ENCODE results near the gene NDUFB5.

The NDUFB5 gene

DNA sequence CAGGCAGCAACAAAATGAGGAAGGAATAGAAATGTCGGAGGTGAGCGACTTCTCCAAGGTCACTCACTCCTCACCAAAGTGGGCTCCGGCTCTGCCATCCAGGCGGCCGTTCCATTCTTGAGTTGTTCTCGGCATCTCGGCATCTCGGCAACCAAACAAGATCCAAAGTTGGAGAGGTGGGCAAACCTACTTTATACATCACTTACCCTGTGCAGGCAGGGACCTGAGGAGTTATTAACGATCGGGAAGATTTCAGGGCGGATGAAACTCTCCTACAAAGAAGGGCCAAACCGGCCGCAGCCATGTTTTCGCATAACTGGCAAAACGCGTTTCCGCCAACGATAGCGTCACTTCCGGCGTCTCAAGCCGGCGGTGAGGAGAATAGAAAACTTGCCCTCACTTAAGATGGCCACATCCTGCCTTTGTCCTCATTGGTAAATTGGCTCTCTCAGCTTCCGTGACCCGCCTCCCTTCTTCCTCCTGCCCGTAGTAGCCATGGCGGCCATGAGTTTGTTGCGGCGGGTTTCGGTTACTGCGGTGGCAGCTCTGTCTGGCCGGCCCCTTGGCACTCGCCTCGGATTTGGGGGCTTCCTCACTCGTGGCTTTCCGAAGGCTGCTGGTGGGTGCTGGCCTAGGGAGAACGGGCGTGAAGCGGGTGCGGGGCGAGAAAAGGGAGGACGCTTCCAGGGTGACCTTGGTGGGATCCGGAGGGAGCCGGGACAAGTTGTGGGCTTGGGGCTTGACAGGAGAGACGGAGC is at the start of gene NDUFB5, which contains the start of gene MRPL47:
NDUFB5 (plus strand) TSS at position 474 of the 758 bp plus-strand sequence; CDS start at position 496, 22 bp downstream.
MRPL47 (minus strand) TSS at position 318 of the 758 bp plus-strand sequence; CDS start at position 304, 14 bp downstream.
- peak; percentile 98 for DNase-seq

GRCh38 chr3:179558742-179559364 is 45.7 kb upstream of the NDUFB5 start:
- peak; percentile 27 for DNase-seq

GRCh38 chr3:179560791-179561190 is 43.8 kb upstream of the NDUFB5 start:
- DNase-seq = no peak

DNA sequence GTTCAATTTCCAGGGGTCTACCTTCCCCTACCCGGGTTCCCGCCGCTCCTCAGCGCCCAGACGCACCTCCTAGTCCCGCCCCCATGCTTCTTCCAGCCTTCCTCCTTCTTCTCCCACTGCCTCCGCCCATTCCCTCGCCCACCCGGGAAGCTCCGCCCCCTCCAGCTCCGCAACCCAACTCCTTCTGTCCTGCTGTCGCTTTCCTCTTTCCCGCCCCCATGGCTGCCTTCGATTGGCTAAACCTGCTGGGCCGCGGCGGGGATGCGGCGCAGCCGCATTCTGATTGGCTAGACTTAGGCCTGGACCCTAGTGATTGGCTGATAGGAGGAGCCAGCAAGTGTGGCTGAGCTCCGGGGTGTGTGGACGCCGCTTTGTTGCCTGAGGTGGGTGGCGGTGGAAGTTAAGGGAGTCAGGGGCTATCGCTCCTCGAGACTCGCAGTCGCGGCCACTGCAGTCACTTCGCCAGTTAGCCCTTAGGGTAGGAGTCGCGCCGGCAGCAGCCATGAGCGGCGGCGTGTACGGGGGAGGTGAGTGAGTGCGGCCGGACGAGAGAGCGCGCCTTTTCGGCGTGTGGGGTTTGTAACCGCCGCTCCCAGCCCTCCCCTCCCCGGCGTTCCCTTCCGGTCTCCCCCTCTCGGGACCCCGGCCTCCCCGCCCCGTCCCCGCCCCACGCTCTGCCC is 41.9 kb upstream of the NDUFB5 start, which contains the start of gene ACTL6A:
ACTL6A (plus strand) TSS at position 336 of the 680 bp plus-strand sequence; CDS start at position 503, 167 bp downstream.
- DNase-seq = peak; percentile 99

GRCh38 chr3:179563271-179563783 is 41.3 kb upstream of the NDUFB5 start:
- peak; percentile 15 for DNase-seq

DNA sequence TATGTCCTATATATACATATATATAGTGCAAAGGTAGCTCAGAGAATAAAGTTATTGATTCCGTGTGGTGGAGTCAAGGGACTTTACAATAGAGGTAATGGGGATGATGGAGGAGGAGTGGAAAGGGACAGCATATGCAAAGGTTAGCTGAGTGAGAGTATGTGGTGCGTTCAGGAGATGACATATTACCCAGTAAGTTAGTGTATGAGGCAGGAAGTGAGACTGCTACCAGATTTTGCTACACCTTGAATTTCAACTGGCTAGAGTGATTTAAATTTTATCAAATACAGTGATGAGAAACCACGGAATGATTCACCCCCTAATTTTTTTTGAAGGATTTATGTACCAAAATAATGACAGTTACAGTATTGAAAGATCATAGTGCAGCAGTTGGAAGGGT is 39.1 kb upstream of the NDUFB5 start:
- DNase-seq = no peak

- DNase-seq = no peak
Observed at GRCh38 chr3:179580992-179581391, 23.6 kb upstream of the NDUFB5 start.

DNA sequence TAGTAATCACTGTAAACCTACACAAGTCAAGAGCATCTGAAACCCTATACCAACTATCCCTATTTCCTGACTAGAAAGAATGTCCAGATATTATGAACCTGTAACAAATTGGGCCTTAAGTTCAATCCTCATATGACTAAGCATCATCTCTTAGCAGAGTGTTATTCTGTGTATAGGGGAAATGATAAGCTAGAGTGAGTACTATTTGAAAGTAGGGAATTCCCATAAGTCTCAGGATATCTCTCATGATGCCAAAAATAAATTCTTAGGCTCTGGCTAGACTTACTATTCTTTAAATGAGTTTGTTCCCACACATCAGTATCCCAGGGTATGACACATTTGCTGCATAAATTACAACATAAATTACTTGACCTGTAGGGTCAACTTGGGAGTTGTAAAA is 15.5 kb upstream of the NDUFB5 start:
- DNase-seq = no peak

DNA sequence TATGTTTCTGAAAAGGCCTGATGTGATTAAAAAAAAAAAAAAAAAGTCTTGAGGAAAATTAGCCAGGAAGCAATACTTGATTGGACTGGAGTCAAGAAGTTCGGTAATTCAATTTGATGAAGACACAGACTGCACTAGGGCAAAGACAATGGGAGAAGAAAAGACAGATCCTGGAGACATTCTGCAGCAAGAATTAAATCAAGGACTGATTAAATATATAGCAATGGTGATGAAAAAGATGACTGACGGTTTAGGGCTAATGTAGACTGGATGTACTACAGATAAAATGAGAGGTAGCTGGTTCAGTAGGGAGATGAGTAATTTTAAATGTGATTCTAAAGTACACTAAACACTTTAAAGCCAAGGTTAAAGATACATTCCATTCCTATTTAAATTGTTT is 13.9 kb upstream of the NDUFB5 start:
- no peak for DNase-seq

DNA sequence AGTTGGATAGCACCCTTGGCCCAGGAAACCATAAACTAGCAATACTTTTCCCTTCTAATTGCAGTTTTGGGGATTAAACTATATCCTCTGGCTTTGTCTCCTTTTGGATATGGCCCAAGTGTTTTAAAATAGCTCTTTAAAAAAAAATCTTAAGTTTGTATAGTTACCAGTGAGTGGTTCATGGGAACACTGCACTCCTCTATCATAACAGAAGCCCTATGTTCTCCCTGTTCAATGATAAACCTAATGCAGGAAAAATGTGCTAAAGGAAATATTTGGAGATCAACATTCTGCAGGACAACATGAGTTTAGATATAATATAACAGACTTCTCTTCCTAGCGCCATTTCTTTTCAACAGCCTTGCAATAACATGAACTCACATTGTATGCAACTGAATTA is 13.3 kb upstream of the NDUFB5 start:
- no peak for DNase-seq

- no peak for DNase-seq
Observed at GRCh38 chr3:179599531-179599930, 5.1 kb upstream of the NDUFB5 start.

DNA sequence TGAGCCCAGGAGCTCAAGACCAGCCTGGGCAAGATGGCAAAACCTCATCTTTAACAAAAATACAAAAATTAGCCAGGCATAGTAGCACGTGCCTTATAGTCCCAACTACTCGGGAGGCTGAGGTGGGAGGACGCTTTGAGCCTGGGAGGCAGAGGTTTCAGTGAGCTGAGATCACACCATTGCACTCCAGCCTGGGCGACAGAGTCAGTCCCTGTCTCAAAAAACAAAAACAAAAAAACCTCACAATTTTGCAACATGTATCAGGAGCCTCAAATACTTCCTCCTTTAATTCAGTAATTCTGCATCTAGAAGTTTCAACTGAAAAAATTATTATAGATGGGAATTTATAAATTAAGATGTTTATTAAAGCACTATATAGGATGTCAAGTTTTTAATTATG is 1.3 kb upstream of the NDUFB5 start:
- no peak for DNase-seq

DNA sequence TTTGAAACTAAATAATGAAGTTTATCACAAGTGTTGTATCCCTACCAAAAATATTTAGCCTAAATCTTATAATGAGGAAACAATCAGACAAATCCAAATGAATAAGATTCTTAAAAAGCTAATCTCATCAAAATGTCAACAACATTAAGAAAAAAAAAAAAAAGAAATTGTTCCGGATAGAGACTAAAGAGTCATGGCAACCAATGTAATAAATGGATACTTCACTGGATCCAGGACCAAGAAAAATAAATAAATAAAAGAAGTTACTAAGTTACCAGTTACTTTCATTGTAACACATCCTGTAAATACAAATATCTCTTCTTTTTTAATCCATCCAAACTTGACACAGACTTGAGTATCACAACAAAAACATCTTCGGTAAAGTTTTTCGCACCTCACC is 763 bp upstream of the NDUFB5 start:
- no peak for DNase-seq

GRCh38 chr3:179606534-179607085 is 2.0 kb downstream of the NDUFB5 start:
- no peak for DNase-seq

DNA sequence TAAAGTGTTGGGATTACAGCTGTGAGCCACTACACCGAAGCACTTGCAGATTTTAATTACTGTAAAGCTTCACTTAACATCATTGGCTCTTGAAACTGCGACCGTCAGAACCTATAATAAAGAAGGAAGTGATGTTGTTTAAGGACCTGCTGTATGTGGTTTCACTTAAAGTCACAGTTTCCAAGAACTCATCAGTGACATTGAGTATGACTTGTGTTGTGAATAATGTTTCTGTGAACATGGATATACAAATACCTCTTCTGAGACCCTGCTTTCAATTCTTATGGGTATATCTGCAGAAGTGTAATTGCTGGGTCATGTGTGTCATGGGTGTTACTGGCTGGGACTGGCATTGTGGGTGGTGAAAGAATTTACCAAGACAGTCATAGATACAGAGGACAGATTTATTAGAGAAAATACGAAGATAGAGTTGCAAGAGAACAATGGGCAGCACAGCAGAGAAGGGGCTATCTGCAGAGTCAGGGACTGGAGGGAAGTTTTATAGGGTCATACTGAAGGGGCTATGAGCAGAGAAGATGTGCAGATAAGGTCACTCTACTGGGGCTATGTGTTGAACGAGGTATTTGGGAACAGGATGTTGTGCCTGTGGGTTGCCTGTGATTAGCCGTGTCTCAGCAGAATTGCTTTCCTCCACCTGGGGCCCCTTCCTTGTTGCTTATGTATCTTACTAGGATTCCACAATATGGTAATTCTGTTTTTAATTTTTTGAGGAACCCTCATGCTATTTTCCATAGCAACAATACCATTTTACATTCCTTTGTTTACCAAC is 4.5 kb downstream of the NDUFB5 start:
- no peak for DNase-seq

GRCh38 chr3:179610066-179610465 is 5.5 kb downstream of the NDUFB5 start:
- no peak for DNase-seq

DNA sequence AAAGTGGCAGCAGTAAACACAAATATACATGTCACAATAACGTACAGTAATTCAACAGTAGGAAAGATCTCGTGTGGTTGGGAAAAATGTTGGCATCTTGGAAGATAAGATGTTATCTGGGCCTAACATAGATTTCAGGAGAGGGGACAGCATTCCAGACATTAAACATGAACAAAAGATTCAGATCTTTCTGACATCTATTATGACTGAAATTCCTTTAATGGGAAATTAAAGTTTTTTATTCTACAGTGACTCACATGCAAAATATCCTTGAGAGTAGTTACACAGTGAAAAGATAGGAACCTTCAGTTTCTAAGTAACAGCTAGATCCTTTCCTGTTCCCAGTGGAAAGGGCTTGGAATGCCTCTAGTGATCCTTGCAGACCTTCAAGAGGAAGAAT is 9.2 kb downstream of the NDUFB5 start:
- no peak for DNase-seq

DNA sequence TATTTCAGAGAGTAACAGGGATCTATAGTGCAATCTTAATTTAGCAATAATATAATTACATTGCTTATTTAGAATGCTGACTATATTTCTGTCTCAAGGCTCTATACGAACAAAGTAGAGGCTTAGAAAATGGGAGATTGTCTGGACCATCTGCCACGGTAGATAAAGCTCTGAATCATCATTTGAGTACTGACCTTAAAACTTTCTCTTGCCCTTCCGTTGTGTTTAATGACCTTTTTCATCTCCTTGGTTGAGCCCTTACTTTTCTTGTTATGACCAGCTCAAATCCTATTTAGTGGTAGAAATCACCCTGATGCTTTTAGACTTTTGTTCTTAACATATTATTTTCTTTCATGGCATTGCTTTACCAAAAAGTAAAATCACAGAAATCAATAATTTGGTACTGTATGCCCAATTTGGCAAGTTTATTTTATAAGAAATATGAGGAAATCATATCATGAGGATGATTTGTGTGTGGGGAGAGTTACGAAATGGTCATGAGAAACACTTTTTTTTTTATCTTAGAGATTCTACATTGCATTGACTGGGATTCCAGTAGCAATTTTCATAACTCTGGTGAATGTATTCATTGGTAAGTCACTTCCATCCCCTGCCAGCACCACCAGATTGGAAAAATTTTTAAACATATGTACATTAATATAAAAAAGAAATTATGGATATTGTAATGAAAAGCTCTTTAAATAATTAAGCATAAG is 11.0 kb downstream of the NDUFB5 start:
- DNase-seq = no peak

GRCh38 chr3:179622023-179622422 is 17.4 kb downstream of the NDUFB5 start:
- no peak for DNase-seq

DNA sequence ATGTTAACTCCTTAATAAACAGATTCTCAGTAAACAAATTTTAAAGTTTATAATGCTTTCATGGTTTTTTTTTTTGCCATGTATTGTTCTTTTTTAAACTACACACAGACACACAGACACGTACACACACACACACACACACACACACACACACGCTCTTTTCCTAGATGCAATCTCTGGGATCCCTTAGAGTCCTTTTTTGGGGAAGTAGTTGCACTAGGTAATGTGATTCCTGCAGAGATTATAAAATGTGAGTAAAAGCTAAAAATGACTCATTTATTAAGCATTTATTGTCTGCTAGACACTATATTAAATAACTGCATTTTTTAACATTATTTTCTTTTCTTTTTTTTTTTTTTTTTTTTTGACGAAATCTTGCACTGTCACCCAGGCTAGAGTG is 19.9 kb downstream of the NDUFB5 start:
- no peak for DNase-seq

GRCh38 chr3:179630753-179631451 is 26.3 kb downstream of the NDUFB5 start:
- DNase-seq = no peak
